SIG-M5 (cell line): ENCODE results near the gene SYNE1.
"Not testable (repeated sequence)": the region's sequence is repeated elsewhere in the genome, so short reads cannot be mapped to it uniquely, and the experiment has no call there.

Experiments
- DNase-seq: peaks from one replicate; lab custom pipeline; 2025; lab: John Stamatoyannopoulos, UW

Gene SYNE1

GRCh38 chr6:152490971-152491378 is 146.2 kb downstream of the SYNE1 start:
- not testable (repeated sequence) for DNase-seq

GRCh38 chr6:152484806-152485205 is 152.4 kb downstream of the SYNE1 start:
- no peak for DNase-seq

- no peak for DNase-seq
Observed at GRCh38 chr6:152482289-152482688, 154.9 kb downstream of the SYNE1 start.

- no peak for DNase-seq
Observed at GRCh38 chr6:152478377-152479010, 158.7 kb downstream of the SYNE1 start.

GRCh38 chr6:152474354-152474753 is 162.8 kb downstream of the SYNE1 start:
- no peak for DNase-seq

GRCh38 chr6:152472325-152472724 is 164.8 kb downstream of the SYNE1 start:
- no peak for DNase-seq

- DNase-seq, result no peak
Observed at GRCh38 chr6:152471456-152472265, 165.5 kb downstream of the SYNE1 start.

GRCh38 chr6:152463164-152463563 is 174.0 kb downstream of the SYNE1 start:
- no peak for DNase-seq

- no peak for DNase-seq
Observed at GRCh38 chr6:152462716-152463115, 174.4 kb downstream of the SYNE1 start.

- no peak for DNase-seq
Observed at GRCh38 chr6:152461556-152461955, 175.6 kb downstream of the SYNE1 start.

GRCh38 chr6:152458648-152459644 is 178.2 kb downstream of the SYNE1 start:
- DNase-seq, result no peak

- no peak for DNase-seq
Observed at GRCh38 chr6:152457949-152458624, 179.1 kb downstream of the SYNE1 start.

- no peak for DNase-seq
Observed at GRCh38 chr6:152454003-152454402, 183.2 kb downstream of the SYNE1 start.

GRCh38 chr6:152453421-152453820 is 183.7 kb downstream of the SYNE1 start:
- no peak for DNase-seq

- no peak for DNase-seq
Observed at GRCh38 chr6:152452639-152453038, 184.5 kb downstream of the SYNE1 start.

GRCh38 chr6:152450519-152450918 is 186.6 kb downstream of the SYNE1 start:
- no peak for DNase-seq

GRCh38 chr6:152441902-152442301 is 195.3 kb downstream of the SYNE1 start:
- DNase-seq, result no peak

GRCh38 chr6:152435816-152436215 is 201.3 kb downstream of the SYNE1 start:
- no peak for DNase-seq

- no peak for DNase-seq
Observed at GRCh38 chr6:152432758-152433157, 204.4 kb downstream of the SYNE1 start.

GRCh38 chr6:152428126-152428525 is 209.0 kb downstream of the SYNE1 start:
- no peak for DNase-seq

GRCh38 chr6:152426276-152426675 is 210.9 kb downstream of the SYNE1 start:
- DNase-seq, result no peak
